OCI-LY1 (cell line): ENCODE results near the gene OR52E8.

Experiments
- EZH2 ChIP-seq: fragments of 200-600 bp; sonication (generic), shearing (Covaris generic); IDR thresholded peaks from 2 replicates; pipeline ENCODE4 v1.8.0; 2017; ENCODE audit warnings: borderline replicate concordance, mixed run types, mild to moderate bottlenecking, antibody characterized with exemption, low read length, moderate library complexity, mixed read lengths
- TF ChIP-seq, protein P1 (sequence below): fragments of 200-600 bp; sonication (generic), shearing (Covaris generic); IDR thresholded peaks from 2 replicates; pipeline ENCODE4 v1.5.1; 2017; ENCODE audit warnings: mild to moderate bottlenecking, antibody characterized with exemption, low read length, moderate library complexity, mixed read lengths

GRCh38 chr11:5878564-5878963 is 21.1 kb upstream of the OR52E8 start:
- TF ChIP-seq EZH2 = no peak
- TF ChIP-seq, protein P1, sequence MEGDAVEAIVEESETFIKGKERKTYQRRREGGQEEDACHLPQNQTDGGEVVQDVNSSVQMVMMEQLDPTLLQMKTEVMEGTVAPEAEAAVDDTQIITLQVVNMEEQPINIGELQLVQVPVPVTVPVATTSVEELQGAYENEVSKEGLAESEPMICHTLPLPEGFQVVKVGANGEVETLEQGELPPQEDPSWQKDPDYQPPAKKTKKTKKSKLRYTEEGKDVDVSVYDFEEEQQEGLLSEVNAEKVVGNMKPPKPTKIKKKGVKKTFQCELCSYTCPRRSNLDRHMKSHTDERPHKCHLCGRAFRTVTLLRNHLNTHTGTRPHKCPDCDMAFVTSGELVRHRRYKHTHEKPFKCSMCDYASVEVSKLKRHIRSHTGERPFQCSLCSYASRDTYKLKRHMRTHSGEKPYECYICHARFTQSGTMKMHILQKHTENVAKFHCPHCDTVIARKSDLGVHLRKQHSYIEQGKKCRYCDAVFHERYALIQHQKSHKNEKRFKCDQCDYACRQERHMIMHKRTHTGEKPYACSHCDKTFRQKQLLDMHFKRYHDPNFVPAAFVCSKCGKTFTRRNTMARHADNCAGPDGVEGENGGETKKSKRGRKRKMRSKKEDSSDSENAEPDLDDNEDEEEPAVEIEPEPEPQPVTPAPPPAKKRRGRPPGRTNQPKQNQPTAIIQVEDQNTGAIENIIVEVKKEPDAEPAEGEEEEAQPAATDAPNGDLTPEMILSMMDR = no peak
